ENCODE results near the gene DNAJC30.

DNAJC30 gene

DNA sequence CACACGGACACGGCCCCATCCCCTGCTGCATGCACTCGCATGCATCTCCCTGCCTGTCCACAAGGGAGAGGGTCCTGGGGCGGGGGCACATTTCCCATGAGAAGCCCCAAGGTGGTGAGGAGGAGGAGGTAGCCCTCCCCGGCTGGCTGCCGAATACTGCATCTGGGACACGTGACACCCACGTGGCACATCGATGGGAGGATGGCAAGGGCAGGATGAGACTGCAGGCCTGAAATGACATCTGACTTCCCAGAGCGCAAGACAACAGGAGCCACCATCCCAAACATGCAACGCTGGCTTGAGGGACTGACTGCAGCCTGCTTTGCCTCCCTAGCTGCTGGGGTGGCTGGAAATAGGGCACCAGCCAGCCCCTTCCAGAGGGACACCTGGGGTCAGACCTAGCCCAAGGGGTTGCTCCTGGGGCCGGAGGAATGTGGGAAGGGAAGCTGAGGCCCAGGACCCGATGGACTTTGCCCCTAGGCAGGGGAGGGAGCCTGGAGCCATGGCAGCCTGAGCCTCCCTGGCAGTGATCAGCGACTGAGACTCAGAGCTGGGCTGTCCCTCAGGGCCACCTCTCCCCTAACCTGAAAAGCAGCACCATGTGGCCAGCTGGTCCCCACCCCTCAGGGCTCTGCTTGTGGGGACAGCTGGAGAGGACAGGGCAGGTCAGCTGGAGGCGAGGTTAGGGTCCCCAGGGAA, 16.3 kb upstream of the DNAJC30 start:
- no peak overlapping the region for H2BK5ac ChIP-seq (ENCODE audit: low read length)
- no peak overlapping the region for H4K8ac ChIP-seq (ENCODE audit: low read depth, low read length)
- H3K36me3 ChIP-seq (ENCODE audit: control insufficient read depth, insufficient read depth, low read length): peaks cover 10% of the 10 kb centered on the region
- H3K79me2 ChIP-seq (ENCODE audit: control insufficient read depth, insufficient read depth, low read length): no peaks in the 10 kb centered on the region
- no peak overlapping the region for H4K5ac ChIP-seq (ENCODE audit: low read length)
- no peak overlapping the region for H2BK15ac ChIP-seq (replicated peaks; ENCODE audit: low read depth)
- no peak overlapping the region for H3K9ac ChIP-seq (ENCODE audit: low read length)
- H3K4me1 ChIP-seq (ENCODE audit: control insufficient read depth, low read depth, low read length): no peaks in the 10 kb centered on the region
- no peak for DNase-seq
- no CpG with 5 or more reads among the region's 15 CpGs for WGBS (ENCODE audit: extremely low coverage, insufficient coverage, low lambda C conversion rate)
- no peak overlapping the region for H3K4me2 ChIP-seq (ENCODE audit: low read length)
- no peaks in the 10 kb centered on the region for H3K79me1 ChIP-seq (ENCODE audit: low read length)
- no peak overlapping the region for H3K18ac ChIP-seq (ENCODE audit: low read length)
- H3K4ac ChIP-seq (ENCODE audit: low read depth, low read length): no peak overlapping the region
- H2AK5ac ChIP-seq (ENCODE audit: low read length): no peak overlapping the region
- H3K27me3 ChIP-seq (ENCODE audit: insufficient read depth, low read length, poor library complexity): no peaks in the 10 kb centered on the region
- no peak overlapping the region for H2BK120ac ChIP-seq (ENCODE audit: low read depth, low read length)
- no peak overlapping the region for H3K27ac ChIP-seq (ENCODE audit: low read depth, low read length)
- no peak overlapping the region for H3K4me3 ChIP-seq (ENCODE audit: low read length)
- H3K23ac ChIP-seq (ENCODE audit: low read length): no peak overlapping the region
- H3K56ac ChIP-seq (ENCODE audit: low read length): no peak overlapping the region

DNA sequence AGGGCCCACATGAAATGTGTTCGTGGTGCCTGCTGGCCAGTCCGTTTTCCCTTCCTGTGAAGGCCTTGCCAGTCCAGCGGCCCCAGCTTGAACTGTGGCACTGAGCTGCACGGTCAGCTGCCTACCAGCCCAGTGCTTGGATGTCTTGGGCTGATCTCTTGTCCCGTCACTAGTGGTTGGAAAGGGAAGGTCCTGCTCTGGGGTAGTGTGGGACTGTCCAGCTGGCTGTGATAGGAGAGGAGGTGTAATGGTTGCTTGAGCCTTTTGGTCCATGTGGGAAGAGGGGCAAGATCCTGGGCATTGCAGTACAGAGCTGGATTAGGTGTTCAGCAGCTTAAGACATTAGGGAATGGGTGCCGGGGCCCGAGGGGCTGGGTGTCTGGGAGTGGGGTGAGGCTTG, 15.2 kb upstream of the DNAJC30 start:
- peaks cover 15% of the 10 kb centered on the region for H3K36me3 ChIP-seq (ENCODE audit: control insufficient read depth, insufficient read depth, low read length)
- H3K4me2 ChIP-seq (ENCODE audit: low read length): no peak overlapping the region
- H3K56ac ChIP-seq (ENCODE audit: low read length): no peak overlapping the region
- H3K27ac ChIP-seq (ENCODE audit: low read depth, low read length): no peak overlapping the region
- H3K23ac ChIP-seq (ENCODE audit: low read length): no peak overlapping the region
- no peak overlapping the region for H3K4me3 ChIP-seq (ENCODE audit: low read length)
- no CpG with 5 or more reads among the region's 7 CpGs for WGBS (ENCODE audit: extremely low coverage, insufficient coverage, low lambda C conversion rate)
- no peak overlapping the region for H3K18ac ChIP-seq (ENCODE audit: low read length)
- H3K79me1 ChIP-seq (ENCODE audit: low read length): no peaks in the 10 kb centered on the region
- no peak overlapping the region for H2AK5ac ChIP-seq (ENCODE audit: low read length)
- no peak overlapping the region for H4K5ac ChIP-seq (ENCODE audit: low read length)
- no peak overlapping the region for H3K4ac ChIP-seq (ENCODE audit: low read depth, low read length)
- H3K4me1 ChIP-seq (ENCODE audit: control insufficient read depth, low read depth, low read length): no peaks in the 10 kb centered on the region
- H3K9ac ChIP-seq (ENCODE audit: low read length): no peak overlapping the region
- H2BK15ac ChIP-seq (replicated peaks; ENCODE audit: low read depth): no peak overlapping the region
- no peak overlapping the region for H2BK5ac ChIP-seq (ENCODE audit: low read length)
- no peaks in the 10 kb centered on the region for H3K27me3 ChIP-seq (ENCODE audit: insufficient read depth, low read length, poor library complexity)
- no peak overlapping the region for H2BK120ac ChIP-seq (ENCODE audit: low read depth, low read length)
- H4K8ac ChIP-seq (ENCODE audit: low read depth, low read length): no peak overlapping the region
- DNase-seq: no peak
- no peaks in the 10 kb centered on the region for H3K79me2 ChIP-seq (ENCODE audit: control insufficient read depth, insufficient read depth, low read length)

DNA sequence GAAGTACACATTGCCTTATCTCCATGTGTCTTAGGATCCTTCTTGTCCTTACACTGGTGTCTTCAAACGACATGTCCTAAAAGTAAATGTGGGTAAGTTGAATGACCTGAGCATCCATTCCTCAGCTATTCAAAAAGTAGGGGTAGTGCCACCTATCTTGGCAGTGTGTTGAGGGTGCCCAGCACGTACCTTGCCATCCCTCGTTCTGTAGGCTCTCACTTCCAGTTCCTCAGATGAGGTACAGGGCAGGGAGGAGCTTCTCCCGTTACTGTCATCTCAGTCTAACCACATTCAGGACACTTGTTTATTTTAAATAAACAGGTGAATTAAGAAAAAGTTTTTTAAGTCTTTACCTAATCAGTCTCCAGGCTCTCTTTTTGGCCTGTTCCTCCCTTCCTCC, 13.1 kb upstream of the DNAJC30 start:
- no CpG with 5 or more reads among the region's 4 CpGs for WGBS (ENCODE audit: extremely low coverage, insufficient coverage, low lambda C conversion rate)
- Histone ChIP-seq H3K79me1 (ENCODE audit: low read length) (no peaks in the 10 kb centered on the region), H3K36me3 (ENCODE audit: control insufficient read depth, insufficient read depth, low read length) (peaks cover 15% of the 10 kb centered on the region), H3K4me3 (ENCODE audit: low read length) (no peak overlapping the region), H3K27ac (ENCODE audit: low read depth, low read length) (no peak overlapping the region), H4K5ac (ENCODE audit: low read length) (no peak overlapping the region), H2BK120ac (ENCODE audit: low read depth, low read length) (no peak overlapping the region), H2AK5ac (ENCODE audit: low read length) (no peak overlapping the region), H3K56ac (ENCODE audit: low read length) (no peak overlapping the region), H3K4me2 (ENCODE audit: low read length) (no peak overlapping the region), H3K18ac (ENCODE audit: low read length) (no peak overlapping the region), H3K4me1 (ENCODE audit: control insufficient read depth, low read depth, low read length) (no peaks in the 10 kb centered on the region), H2BK15ac (replicated peaks; ENCODE audit: low read depth) (no peak overlapping the region), H3K27me3 (ENCODE audit: insufficient read depth, low read length, poor library complexity) (no peaks in the 10 kb centered on the region), H3K23ac (ENCODE audit: low read length) (no peak overlapping the region), H3K4ac (ENCODE audit: low read depth, low read length) (no peak overlapping the region), H3K79me2 (ENCODE audit: control insufficient read depth, insufficient read depth, low read length) (no peaks in the 10 kb centered on the region), H3K9ac (ENCODE audit: low read length) (no peak overlapping the region), H4K8ac (ENCODE audit: low read depth, low read length) (no peak overlapping the region), H2BK5ac (ENCODE audit: low read length) (no peak overlapping the region)
- DNase-seq: no peak

DNA sequence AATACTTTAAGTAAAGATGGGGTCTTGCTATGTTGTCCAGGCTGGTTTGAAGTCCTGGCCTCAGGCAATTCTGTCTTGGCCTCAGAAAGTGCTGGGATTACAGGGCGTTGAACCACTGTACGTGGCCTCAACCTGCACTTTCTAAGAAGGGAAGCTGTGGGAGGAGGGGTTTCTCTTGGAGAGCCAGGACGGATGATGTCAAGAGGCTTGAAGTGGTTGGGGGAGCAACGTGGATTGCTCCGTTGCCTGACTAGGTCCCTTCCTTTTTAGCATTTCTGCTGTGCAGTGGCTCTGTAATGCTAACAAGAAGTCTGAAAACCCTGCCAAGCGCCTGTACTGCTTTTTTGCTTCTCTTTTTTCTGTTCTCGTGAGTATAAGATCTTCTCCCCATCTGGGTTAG, 7.4 kb upstream of the DNAJC30 start:
- Histone ChIP-seq H3K27ac (ENCODE audit: low read depth, low read length) (no peak overlapping the region), H3K36me3 (ENCODE audit: control insufficient read depth, insufficient read depth, low read length) (peaks cover 14% of the 10 kb centered on the region), H3K4me2 (ENCODE audit: low read length) (no peak overlapping the region), H2BK15ac (replicated peaks; ENCODE audit: low read depth) (no peak overlapping the region), H2AK5ac (ENCODE audit: low read length) (no peak overlapping the region), H3K79me1 (ENCODE audit: low read length) (peaks cover 9% of the 10 kb centered on the region), H3K9ac (ENCODE audit: low read length) (no peak overlapping the region), H4K5ac (ENCODE audit: low read length) (no peak overlapping the region), H3K4me3 (ENCODE audit: low read length) (no peak overlapping the region), H3K56ac (ENCODE audit: low read length) (no peak overlapping the region), H4K8ac (ENCODE audit: low read depth, low read length) (no peak overlapping the region), H3K4me1 (ENCODE audit: control insufficient read depth, low read depth, low read length) (no peaks in the 10 kb centered on the region), H2BK120ac (ENCODE audit: low read depth, low read length) (no peak overlapping the region), H3K4ac (ENCODE audit: low read depth, low read length) (no peak overlapping the region), H3K18ac (ENCODE audit: low read length) (no peak overlapping the region), H3K23ac (ENCODE audit: low read length) (no peak overlapping the region), H3K79me2 (ENCODE audit: control insufficient read depth, insufficient read depth, low read length) (peaks cover 9% of the 10 kb centered on the region), H2BK5ac (ENCODE audit: low read length) (no peak overlapping the region), H3K27me3 (ENCODE audit: insufficient read depth, low read length, poor library complexity) (no peaks in the 10 kb centered on the region)
- WGBS (ENCODE audit: extremely low coverage, insufficient coverage, low lambda C conversion rate): no CpG with 5 or more reads among the region's 7 CpGs
- no peak for DNase-seq

DNA sequence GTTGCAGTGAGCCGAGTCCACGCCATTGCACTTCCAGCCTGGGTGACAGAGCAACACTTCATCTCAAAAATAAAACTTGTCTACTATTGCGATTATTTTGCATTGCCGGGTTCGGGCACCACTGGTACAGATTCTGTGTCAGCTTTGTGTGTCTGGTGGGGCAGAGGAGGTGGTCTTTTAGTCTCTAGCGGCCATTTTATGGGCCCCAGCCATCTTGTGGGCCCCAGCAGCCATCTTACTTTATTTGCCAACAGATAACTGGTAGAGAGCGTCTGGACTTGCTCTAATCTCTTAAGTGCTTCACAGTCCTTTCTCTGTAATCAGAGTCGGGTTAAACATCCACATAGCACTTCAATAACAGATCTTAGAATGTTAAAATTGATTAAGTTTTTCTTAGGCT, 5.0 kb upstream of the DNAJC30 start:
- H3K36me3 ChIP-seq (ENCODE audit: control insufficient read depth, insufficient read depth, low read length): peaks cover 7% of the 10 kb centered on the region
- peaks cover 12% of the 10 kb centered on the region for H3K79me1 ChIP-seq (ENCODE audit: low read length)
- H3K27ac ChIP-seq (ENCODE audit: low read depth, low read length): no peak overlapping the region
- no CpG with 5 or more reads among the region's 8 CpGs for WGBS (ENCODE audit: extremely low coverage, insufficient coverage, low lambda C conversion rate)
- H2AK5ac ChIP-seq (ENCODE audit: low read length): no peak overlapping the region
- H3K27me3 ChIP-seq (ENCODE audit: insufficient read depth, low read length, poor library complexity): no peaks in the 10 kb centered on the region
- no peak overlapping the region for H3K18ac ChIP-seq (ENCODE audit: low read length)
- no peak overlapping the region for H4K5ac ChIP-seq (ENCODE audit: low read length)
- peaks cover 28% of the 10 kb centered on the region for H3K79me2 ChIP-seq (ENCODE audit: control insufficient read depth, insufficient read depth, low read length)
- no peak overlapping the region for H3K56ac ChIP-seq (ENCODE audit: low read length)
- no peak overlapping the region for H3K4me3 ChIP-seq (ENCODE audit: low read length)
- H2BK5ac ChIP-seq (ENCODE audit: low read length): no peak overlapping the region
- H3K4me2 ChIP-seq (ENCODE audit: low read length): no peak overlapping the region
- H2BK15ac ChIP-seq (replicated peaks; ENCODE audit: low read depth): no peak overlapping the region
- no peak overlapping the region for H3K4ac ChIP-seq (ENCODE audit: low read depth, low read length)
- no peak overlapping the region for H3K9ac ChIP-seq (ENCODE audit: low read length)
- no peak for DNase-seq
- no peaks in the 10 kb centered on the region for H3K4me1 ChIP-seq (ENCODE audit: control insufficient read depth, low read depth, low read length)
- no peak overlapping the region for H2BK120ac ChIP-seq (ENCODE audit: low read depth, low read length)
- no peak overlapping the region for H4K8ac ChIP-seq (ENCODE audit: low read depth, low read length)
- no peak overlapping the region for H3K23ac ChIP-seq (ENCODE audit: low read length)

DNA sequence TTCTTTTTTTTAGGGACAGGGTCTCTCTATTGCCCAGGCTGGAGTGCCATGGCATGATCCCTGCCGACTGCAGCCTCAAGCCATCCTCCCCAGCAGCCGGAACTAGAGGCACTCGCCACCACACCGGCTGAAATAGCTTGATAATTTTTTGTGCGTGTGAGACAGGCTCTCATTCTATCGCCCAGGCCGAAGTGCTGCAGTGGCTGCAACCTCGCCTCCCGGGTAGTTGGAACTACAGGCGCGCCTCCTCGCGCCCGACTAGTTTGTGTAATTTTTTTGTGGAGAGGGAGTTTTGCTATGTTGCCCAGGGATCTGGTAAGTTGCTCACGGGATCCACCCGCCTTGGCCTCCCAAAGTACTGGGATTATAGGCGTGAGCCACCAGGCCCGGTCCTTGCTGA, 2.1 kb upstream of the DNAJC30 start:
- Histone ChIP-seq H3K4me1 (ENCODE audit: control insufficient read depth, low read depth, low read length) (peaks cover 4% of the 10 kb centered on the region), H3K18ac (ENCODE audit: low read length) (no peak overlapping the region), H3K36me3 (ENCODE audit: control insufficient read depth, insufficient read depth, low read length) (peaks cover 7% of the 10 kb centered on the region), H2AK5ac (ENCODE audit: low read length) (no peak overlapping the region), H2BK5ac (ENCODE audit: low read length) (no peak overlapping the region), H2BK15ac (replicated peaks; ENCODE audit: low read depth) (no peak overlapping the region), H2BK120ac (ENCODE audit: low read depth, low read length) (no peak overlapping the region), H3K79me2 (ENCODE audit: control insufficient read depth, insufficient read depth, low read length) (peaks cover 46% of the 10 kb centered on the region), H3K4ac (ENCODE audit: low read depth, low read length) (no peak overlapping the region), H3K4me2 (ENCODE audit: low read length) (no peak overlapping the region), H4K8ac (ENCODE audit: low read depth, low read length) (no peak overlapping the region), H3K23ac (ENCODE audit: low read length) (no peak overlapping the region), H3K4me3 (ENCODE audit: low read length) (no peak overlapping the region), H3K9ac (ENCODE audit: low read length) (no peak overlapping the region), H3K27me3 (ENCODE audit: insufficient read depth, low read length, poor library complexity) (no peaks in the 10 kb centered on the region), H3K79me1 (ENCODE audit: low read length) (peaks cover 27% of the 10 kb centered on the region), H3K56ac (ENCODE audit: low read length) (no peak overlapping the region), H3K27ac (ENCODE audit: low read depth, low read length) (no peak overlapping the region), H4K5ac (ENCODE audit: low read length) (no peak overlapping the region)
- no CpG with 5 or more reads among the region's 18 CpGs for WGBS (ENCODE audit: extremely low coverage, insufficient coverage, low lambda C conversion rate)
- no peak for DNase-seq

Data from mesendoderm (in vitro differentiated cells).